ENCODE data around the gene ADGRE3.
"Not testable (repeated sequence)": the region's sequence is repeated elsewhere in the genome, so short reads cannot be mapped to it uniquely, and the experiment has no call there.

The ADGRE3 gene

GRCh38 chr19:14669940-14670339 lies 4.7 kb downstream of the ADGRE3 start:
- DNase-seq = no peak

GRCh38 chr19:14661372-14661924 lies 13.2 kb downstream of the ADGRE3 start:
- no peak for DNase-seq

- DNase-seq = no peak
Observed at GRCh38 chr19:14659874-14660489, 14.7 kb downstream of the ADGRE3 start.

GRCh38 chr19:14655726-14656125 lies 18.9 kb downstream of the ADGRE3 start:
- DNase-seq = no peak

GRCh38 chr19:14654786-14655560 lies 19.7 kb downstream of the ADGRE3 start:
- no peak for DNase-seq

GRCh38 chr19:14650161-14650560 lies 24.5 kb downstream of the ADGRE3 start:
- no peak for DNase-seq

GRCh38 chr19:14649020-14649419 lies 25.6 kb downstream of the ADGRE3 start:
- no peak for DNase-seq

GRCh38 chr19:14648506-14648905 lies 26.1 kb downstream of the ADGRE3 start:
- no peak for DNase-seq

- DNase-seq = no peak
Observed at GRCh38 chr19:14639536-14640277, 34.9 kb downstream of the ADGRE3 start.

GRCh38 chr19:14632286-14632685 lies 42.4 kb downstream of the ADGRE3 start:
- no peak for DNase-seq

- DNase-seq = no peak
Observed at GRCh38 chr19:14629557-14629956, 45.1 kb downstream of the ADGRE3 start.

- DNase-seq = not testable (repeated sequence)
Observed at GRCh38 chr19:14624491-14624890, 50.2 kb downstream of the ADGRE3 start.

- no peak for DNase-seq
Observed at GRCh38 chr19:14619404-14619803, 55.2 kb downstream of the ADGRE3 start.

- DNase-seq = no peak
Observed at GRCh38 chr19:14616407-14616806, 58.2 kb downstream of the ADGRE3 start.

- no peak for DNase-seq
Observed at GRCh38 chr19:14615623-14616022, 59.0 kb downstream of the ADGRE3 start.

GRCh38 chr19:14614099-14614412 lies 60.6 kb downstream of the ADGRE3 start:
- DNase-seq = peak in 3 of 56 donors; percentile 1 to 3 (median 1)

- DNase-seq = not testable (repeated sequence)
Observed at GRCh38 chr19:14613399-14614098, 61.1 kb downstream of the ADGRE3 start.

GRCh38 chr19:14612657-14613056 lies 62.0 kb downstream of the ADGRE3 start:
- DNase-seq = no peak

- DNase-seq = not testable (repeated sequence)
Observed at GRCh38 chr19:14612242-14612641, 62.4 kb downstream of the ADGRE3 start.

- no peak for DNase-seq
Observed at GRCh38 chr19:14611051-14611450, 63.6 kb downstream of the ADGRE3 start.

GRCh38 chr19:14606627-14607026 lies 68.0 kb downstream of the ADGRE3 start:
- no peak for DNase-seq

GRCh38 chr19:14603990-14604387 lies 70.7 kb downstream of the ADGRE3 start:
- DNase-seq = no peak
